Left kidney (tissue), 2 donors: ENCODE data around the gene C17orf107. TPM values are rescaled to one million over a fixed set of nuclear protein-coding genes. Genes with fewer than 3 reads are reported as not detected.
A peak's percentile ranks its signal among the peaks of the same experiment; 100 is the strongest.
"Not testable (repeated sequence)": the region's sequence is repeated elsewhere in the genome, so short reads cannot be mapped to it uniquely, and the experiment has no call there.

Experiments used
- DNase-seq: peaks from one replicate; pipeline ENCODE4 v3.0.0-alpha.2; 2013
- polyA plus RNA-seq: library from polyadenylated mRNA; unstranded; fragments of 120-200 nt; gene quantifications from one replicate; pipeline ENCODE4 v1.2.1, GENCODE V29; 2013; ENCODE audit not compliant: insufficient read length

The C17orf107 gene
- polyA plus RNA-seq, 1 donor, result 0.71 TPM

GRCh38 chr17:4900231-4901107 is 1.1 kb downstream of the C17orf107 start:
- no peak for DNase-seq

DNA sequence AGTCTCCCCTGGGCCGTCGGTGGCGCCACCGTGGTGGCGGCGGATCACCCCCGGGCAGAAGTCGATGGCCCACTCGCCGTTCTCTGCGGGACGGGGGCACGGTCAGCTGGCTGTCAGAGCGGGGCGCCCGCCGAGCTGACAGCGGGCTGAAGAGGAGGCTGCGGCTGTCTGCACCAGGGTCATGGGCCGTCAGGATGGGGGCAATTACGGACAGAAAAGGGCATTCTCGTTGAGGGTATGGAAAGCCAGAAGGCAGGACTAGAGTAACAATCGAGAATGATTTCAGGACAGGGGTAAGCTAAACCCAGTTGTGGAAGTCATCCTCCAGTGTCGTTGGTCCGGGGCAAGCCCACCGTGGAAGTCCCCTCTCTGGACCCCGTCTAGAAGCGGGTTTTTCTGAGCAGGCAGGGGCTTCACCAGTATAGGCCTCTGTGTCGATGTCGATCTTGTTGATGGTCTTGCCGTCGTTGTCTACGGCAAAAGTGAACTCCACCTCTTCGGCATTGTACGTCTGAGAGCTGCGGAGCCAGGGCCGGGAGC is 1.8 kb downstream of the C17orf107 start:
- no peak for DNase-seq

GRCh38 chr17:4901648-4902344 is 2.5 kb downstream of the C17orf107 start:
- no peak for DNase-seq

- no peak for DNase-seq
These were observed 3.2 kb downstream of the C17orf107 start for GRCh38 chr17:4902540-4902939.

GRCh38 chr17:4903051-4903818 is 3.9 kb downstream of the C17orf107 start, which contains the start of gene CHRNE:
TSS of gene CHRNE (minus strand) at chr17:4903098. CDS start at chr17:4903063, 35 bp downstream.
- DNase-seq, result peak; percentile 86

DNA sequence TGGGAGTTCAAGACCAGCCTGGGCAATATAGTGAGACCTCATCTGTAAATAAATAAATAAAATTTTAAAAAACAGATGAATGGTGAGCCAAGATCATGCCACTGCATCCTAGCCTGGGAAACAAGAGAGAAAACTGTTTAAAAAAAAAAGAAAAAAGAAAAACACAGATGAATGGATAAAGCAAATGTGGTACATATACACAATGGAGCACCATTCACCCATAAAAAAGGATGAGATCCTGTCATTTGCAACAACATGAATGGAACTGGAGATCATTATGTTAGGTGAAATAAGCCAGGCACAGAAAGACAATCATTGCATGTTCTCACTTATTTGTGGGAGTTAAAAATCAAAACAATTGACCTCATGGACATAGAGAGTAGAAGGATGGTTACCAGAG is 7.3 kb downstream of the C17orf107 start:
- DNase-seq, result not testable (repeated sequence)

DNA sequence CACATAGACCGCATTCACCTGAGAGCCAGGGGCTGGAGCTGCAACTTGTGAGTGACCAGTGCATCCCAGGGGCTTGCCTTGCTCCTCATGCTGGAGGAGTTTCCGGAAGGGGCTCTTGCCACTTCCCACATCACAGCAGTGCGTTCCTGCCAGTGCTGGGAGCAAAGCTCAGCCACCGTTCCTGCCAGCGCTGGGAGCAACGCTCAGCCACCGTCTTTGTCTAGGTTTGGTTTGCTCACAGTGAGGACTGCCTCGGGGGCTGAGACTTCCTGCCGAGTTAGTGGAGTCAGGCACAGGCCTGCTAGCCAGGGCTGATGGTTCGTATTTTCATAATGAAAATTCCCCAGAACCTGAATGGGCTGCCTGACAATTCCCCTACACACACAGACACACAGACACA is 9.0 kb downstream of the C17orf107 start:
- no peak for DNase-seq

GRCh38 chr17:4908711-4909496 is 9.6 kb downstream of the C17orf107 start:
- peak; percentile 86 for DNase-seq

DNA sequence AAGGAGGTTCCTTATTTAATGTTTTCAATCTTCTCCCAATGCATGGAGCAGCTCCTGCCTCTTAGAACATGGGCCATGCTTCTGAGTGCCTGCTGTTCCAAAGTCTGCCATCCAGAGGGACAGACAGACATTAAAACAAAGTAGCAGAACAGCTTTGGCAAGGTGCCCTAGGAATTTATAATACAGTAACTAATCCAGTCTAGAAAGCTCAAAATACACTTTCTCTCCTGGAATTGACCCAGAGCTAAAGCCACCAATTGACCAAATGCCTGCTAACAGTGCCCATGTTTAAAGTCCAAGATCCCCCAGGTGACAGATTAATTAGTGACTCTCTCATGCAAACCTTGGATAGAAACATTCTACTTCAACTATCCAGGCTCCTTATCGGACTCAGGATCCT is 14.7 kb downstream of the C17orf107 start:
- no peak for DNase-seq

- not testable (repeated sequence) for DNase-seq
These were observed 15.2 kb downstream of the C17orf107 start for GRCh38 chr17:4914551-4914950.

- DNase-seq, result no peak
These were observed 20.2 kb downstream of the C17orf107 start for GRCh38 chr17:4919511-4920047.

DNA sequence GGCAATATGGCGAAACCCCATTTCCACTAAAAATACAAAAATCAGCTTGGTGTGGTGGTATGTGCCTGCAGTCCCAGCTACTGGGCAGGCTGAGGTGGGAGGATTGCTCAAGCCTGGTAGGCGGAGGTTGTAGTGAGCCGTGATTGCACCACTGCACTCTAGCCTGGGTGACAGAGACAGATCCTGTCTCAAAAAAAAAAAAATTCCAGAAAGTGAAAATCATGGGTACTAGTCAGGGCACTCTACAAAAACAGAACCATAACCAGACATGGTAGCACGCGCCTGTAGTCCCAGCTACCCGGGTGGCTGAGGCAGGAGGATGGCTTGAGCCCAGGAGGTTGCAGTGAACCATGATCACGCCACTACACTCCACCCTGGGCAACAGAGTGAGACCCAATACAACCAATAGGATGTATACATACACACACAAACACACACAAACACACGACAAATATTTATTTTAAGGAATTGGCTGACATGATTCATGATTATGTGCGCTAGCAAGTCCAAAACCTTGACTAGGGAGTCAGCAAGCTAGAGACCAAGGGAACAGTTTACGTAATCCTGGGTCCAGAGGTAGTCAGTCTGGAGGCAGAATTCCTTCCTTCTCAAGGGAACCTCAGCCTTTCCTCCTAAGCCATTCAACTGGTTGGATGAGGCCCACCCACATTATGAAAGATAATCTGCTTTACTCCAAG is 21.2 kb downstream of the C17orf107 start:
- no peak for DNase-seq

DNA sequence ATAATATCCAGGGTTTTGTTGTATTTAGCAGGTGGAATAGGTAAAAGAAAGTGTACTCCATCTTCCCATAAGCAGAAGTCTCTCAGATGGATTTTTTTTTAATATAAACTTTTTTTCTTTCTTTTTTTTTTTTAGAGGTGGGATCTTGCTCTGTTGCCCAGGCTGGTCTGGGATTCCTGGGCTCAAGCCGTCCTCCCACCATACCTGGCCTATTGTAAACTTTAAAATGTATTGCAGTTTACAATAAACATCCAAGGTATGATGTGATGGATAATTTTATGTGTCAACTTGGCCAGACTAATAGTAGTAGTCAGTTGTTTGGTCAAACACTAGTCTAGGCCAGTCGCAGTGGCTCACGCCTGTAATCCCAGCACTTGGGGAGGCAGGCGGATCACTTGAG is 22.0 kb downstream of the C17orf107 start:
- DNase-seq, result no peak

DNA sequence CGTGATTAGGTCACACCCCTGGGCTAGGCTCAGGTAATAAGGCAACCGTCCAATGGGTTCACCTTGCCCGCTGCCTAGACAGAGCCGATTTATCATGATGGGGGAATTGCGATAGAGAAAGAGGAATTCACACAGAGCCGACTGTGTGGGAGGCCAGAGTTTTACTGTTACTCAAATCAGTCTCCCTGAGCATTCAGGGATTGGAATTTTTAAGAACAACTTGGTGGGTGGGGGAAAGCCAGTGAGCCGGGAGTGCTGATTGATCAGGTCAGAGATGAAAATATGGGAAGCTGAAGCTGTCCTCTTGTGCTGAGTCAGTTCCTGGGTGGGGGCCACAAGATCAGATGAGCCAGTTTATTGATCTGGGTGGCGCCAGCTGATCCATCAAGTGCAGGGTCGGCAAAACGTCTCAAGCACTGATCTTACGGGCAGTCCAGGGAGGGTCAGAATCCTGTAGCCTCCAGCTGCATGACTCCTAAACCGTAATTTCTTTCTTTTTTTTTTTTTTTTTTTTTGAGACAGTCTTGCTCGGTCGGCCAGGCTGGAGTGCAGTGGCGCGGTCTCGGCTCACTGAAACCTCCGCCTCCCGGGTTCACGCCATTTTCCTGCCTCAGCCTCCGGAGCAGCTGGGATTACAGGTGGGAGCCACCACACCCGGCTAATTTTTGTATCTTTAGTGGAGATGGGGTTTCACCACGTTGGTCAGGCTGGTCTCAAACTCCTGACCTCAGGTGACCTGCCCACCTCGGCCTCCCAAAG is 27.4 kb downstream of the C17orf107 start:
- not testable (repeated sequence) for DNase-seq

GRCh38 chr17:4928881-4929280 is 29.5 kb downstream of the C17orf107 start:
- DNase-seq, result no peak

- DNase-seq, result no peak
These were observed 32.6 kb downstream of the C17orf107 start, which contains the start of gene GP1BA for GRCh38 chr17:4931963-4932362. TSS of gene GP1BA (plus strand) at chr17:4932277. CDS start at chr17:4932605, 328 bp downstream.

DNA sequence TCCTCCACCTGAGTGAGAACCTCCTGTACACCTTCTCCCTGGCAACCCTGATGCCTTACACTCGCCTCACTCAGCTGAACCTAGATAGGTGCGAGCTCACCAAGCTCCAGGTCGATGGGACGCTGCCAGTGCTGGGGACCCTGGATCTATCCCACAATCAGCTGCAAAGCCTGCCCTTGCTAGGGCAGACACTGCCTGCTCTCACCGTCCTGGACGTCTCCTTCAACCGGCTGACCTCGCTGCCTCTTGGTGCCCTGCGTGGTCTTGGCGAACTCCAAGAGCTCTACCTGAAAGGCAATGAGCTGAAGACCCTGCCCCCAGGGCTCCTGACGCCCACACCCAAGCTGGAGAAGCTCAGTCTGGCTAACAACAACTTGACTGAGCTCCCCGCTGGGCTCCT is 33.4 kb downstream of the C17orf107 start:
- DNase-seq, result no peak

GRCh38 chr17:4933646-4934045 is 34.3 kb downstream of the C17orf107 start:
- no peak for DNase-seq

GRCh38 chr17:4934173-4934979 is 35.0 kb downstream of the C17orf107 start:
- no peak for DNase-seq
